ENCODE results near the gene TJP1.
"Not testable (repeated sequence)": the region's sequence is repeated elsewhere in the genome, so short reads cannot be mapped to it uniquely, and the experiment has no call there.

Gene TJP1

GRCh38 chr15:29698030-29698701 lies 124.1 kb downstream of the TJP1 start:
- peak in 1 of 2 experiments; percentile 48 for DNase-seq

- no peak for DNase-seq
Measured at GRCh38 chr15:29696950-29697738, 125.1 kb downstream of the TJP1 start.

GRCh38 chr15:29696506-29696905 lies 125.8 kb downstream of the TJP1 start:
- not testable (repeated sequence) for DNase-seq

- no peak for DNase-seq
Measured at GRCh38 chr15:29695489-29696167, 126.6 kb downstream of the TJP1 start.

GRCh38 chr15:29693225-29693624 lies 129.0 kb downstream of the TJP1 start:
- DNase-seq = no peak

GRCh38 chr15:29692527-29692926 lies 129.7 kb downstream of the TJP1 start:
- DNase-seq = peak in 1 of 2 experiments; percentile 17

GRCh38 chr15:29690765-29691475 lies 131.3 kb downstream of the TJP1 start:
- no peak for DNase-seq

GRCh38 chr15:29689287-29689986 lies 132.8 kb downstream of the TJP1 start:
- no peak for DNase-seq

- no peak for DNase-seq
Measured at GRCh38 chr15:29688506-29689286, 133.6 kb downstream of the TJP1 start.

- DNase-seq = no peak
Measured at GRCh38 chr15:29687939-29688505, 134.2 kb downstream of the TJP1 start.

GRCh38 chr15:29687204-29687815 lies 135.0 kb downstream of the TJP1 start:
- DNase-seq = no peak

GRCh38 chr15:29686445-29687203 lies 135.6 kb downstream of the TJP1 start:
- DNase-seq = no peak

- no peak for DNase-seq
Measured at GRCh38 chr15:29686079-29686425, 136.2 kb downstream of the TJP1 start.

GRCh38 chr15:29685156-29686078 lies 136.9 kb downstream of the TJP1 start:
- no peak for DNase-seq

GRCh38 chr15:29682781-29683180 lies 139.5 kb downstream of the TJP1 start:
- no peak for DNase-seq

- no peak for DNase-seq
Measured at GRCh38 chr15:29682361-29682760, 139.9 kb downstream of the TJP1 start.

GRCh38 chr15:29681946-29682345 lies 140.3 kb downstream of the TJP1 start:
- DNase-seq = no peak

GRCh38 chr15:29681166-29681845 lies 141.0 kb downstream of the TJP1 start:
- no peak for DNase-seq
